Tibial nerve (tissue), 4 donors: ENCODE measurements around the gene ERCC4. TPM values are rescaled to one million over a fixed set of nuclear protein-coding genes. Genes with fewer than 3 reads are reported as not detected.

Source experiments
- DNase-seq, 2 donors: peaks; one replicate each; pipeline ENCODE4 v3.0.0-alpha.2; 2019; ENCODE audit warnings: low spot score in 2 of 2
- H3K27ac ChIP-seq, 4 donors: fragments of 200-600 bp; sonication (generic) in 3 of 4; one replicate each; pipeline ENCODE4 v1.5.1; 2017 to 2019; ENCODE audit warnings: mild to moderate bottlenecking in 1 of 4
- H3K27me3 ChIP-seq, 2 donors: fragments of 200-600 bp; sonication (generic) in 1 of 2; one replicate each; pipeline versions ENCODE4 v1.5.1 to v1.6.0; 2017 to 2019
- H3K36me3 ChIP-seq, 3 donors: fragments of 200-600 bp; sonication (generic); one replicate each; pipeline ENCODE4 v1.5.1; 2018 to 2019
- H3K4me1 ChIP-seq, 4 donors: fragments of 200-600 bp; sonication (generic) in 3 of 4; one replicate each; pipeline ENCODE4 v1.5.1; 2017 to 2019
- H3K4me3 ChIP-seq, 4 donors: fragments of 200-600 bp; sonication (generic) in 3 of 4; one replicate each; pipeline ENCODE4 v1.5.1; 2017 to 2019; ENCODE audit warnings: mild to moderate bottlenecking in 1 of 4, moderate library complexity in 1 of 4
- H3K9me3 ChIP-seq, 4 donors: fragments of 200-600 bp; sonication (generic) in 3 of 4; one replicate each; pipeline ENCODE4 v1.5.1; 2017 to 2019
- CTCF ChIP-seq, 5 experiments: fragments of 200-600 bp in 3 of 5; fragments of 450-650 bp in 2 of 5; sonication (generic) in 3 of 5; IDR thresholded peaks; one replicate each; pipeline ENCODE4 v1.5.1; 2016 to 2019; ENCODE audit warnings: antibody characterized with exemption in 5 of 5, mild to moderate bottlenecking in 3 of 5, moderate library complexity in 2 of 5
- EP300 ChIP-seq, 2 donors: sonication (generic); formaldehyde crosslinking; IDR thresholded peaks; one replicate each; pipeline ENCODE4 v1.6.1; 2017; ENCODE audit warnings: antibody characterized with exemption in 2 of 2, mild to moderate bottlenecking in 1 of 2
- POLR2A ChIP-seq, 2 donors: fragments of 450-650 bp; IDR thresholded peaks; one replicate each; pipeline ENCODE4 v1.6.1; 2017; ENCODE audit warnings: antibody characterized with exemption in 2 of 2, mild to moderate bottlenecking in 2 of 2, moderate library complexity in 2 of 2
- WGBS, 2 donors: methylation state at CpG; one replicate each; pipeline ENCODE4 v1.1.5; 2018; 5-methylcytosine and 5-hydroxymethylcytosine counted together
- total RNA-seq, 4 donors: library from RNA; depleted of rRNA; stranded (reverse); fragments of >200 nt; gene quantifications; one replicate each; pipeline ENCODE4 v1.1.0, GENCODE V29; 2016

Gene ERCC4
- total RNA-seq, 4 donors from 2014 or later, result 7.3 to 8.7 (median 7.9) TPM

DNA sequence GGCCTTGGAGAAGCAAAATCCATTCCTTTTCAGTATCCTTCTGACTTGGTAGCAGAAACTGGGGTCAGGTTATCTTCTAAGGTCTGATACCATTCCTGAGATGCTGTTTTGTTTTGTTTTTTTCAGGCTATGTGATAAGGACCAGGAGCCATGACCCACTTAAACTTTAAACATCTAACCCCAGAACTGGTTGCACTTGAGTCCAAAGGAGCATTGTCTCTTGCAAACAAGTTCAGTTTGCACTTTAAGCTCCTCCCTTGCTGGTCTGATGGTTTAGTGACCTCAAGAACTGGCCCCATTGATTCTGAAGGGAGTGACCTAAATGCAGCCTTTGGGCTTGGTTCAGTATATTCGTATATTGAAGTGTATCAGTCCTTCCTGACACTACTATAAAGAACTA, 75.2 kb downstream of the ERCC4 start:
- Histone ChIP-seq H3K4me3 (no peak overlapping the region), H3K36me3 (no peaks in the 10 kb centered on the region), H3K27ac (no peak overlapping the region), H3K9me3 (no peaks in the 10 kb centered on the region), H3K27me3 (no peaks in the 10 kb centered on the region), H3K4me1 (no peaks in the 10 kb centered on the region)
- 50 to 78% methylated on average over 1 of the region's 1 CpG for WGBS, 2 donors
- no peak for DNase-seq
- TF ChIP-seq POLR2A (IDR thresholded peaks at IDR 0.05), result no peak
- TF ChIP-seq EP300 (IDR thresholded peaks at IDR 0.05), result no peak
- no peak for TF ChIP-seq CTCF (IDR thresholded peaks at IDR 0.05)

DNA sequence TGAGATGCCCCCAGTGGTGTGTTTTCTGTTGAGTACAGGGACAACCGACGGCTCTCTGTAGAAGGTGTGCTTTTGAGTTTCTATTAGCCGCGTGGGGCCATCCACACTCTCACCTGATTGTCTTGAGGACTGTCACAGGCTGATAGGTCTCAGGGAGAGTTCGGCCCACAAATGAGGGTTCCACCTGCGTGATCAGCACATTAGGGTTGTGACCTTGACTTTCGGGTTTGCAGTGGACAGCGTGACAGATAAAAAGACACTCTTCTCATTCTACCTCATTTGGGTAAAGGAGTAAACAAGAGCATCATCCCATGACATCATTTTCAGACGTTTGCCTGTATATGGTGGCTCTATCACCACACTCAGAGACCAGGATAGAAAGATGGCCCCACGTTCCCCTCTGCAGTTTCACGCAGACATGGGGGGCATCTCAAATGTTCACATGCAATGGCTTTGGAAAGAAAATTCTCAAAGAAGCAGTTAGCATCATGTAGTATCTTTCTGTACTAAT, 76.9 kb downstream of the ERCC4 start:
- Histone ChIP-seq H3K36me3 (no peaks in the 10 kb centered on the region), H3K27me3 (no peaks in the 10 kb centered on the region), H3K9me3 (no peaks in the 10 kb centered on the region), H3K4me1 (no peaks in the 10 kb centered on the region), H3K27ac (no peak overlapping the region), H3K4me3 (no peak overlapping the region)
- WGBS, 2 donors, result 71 to 82% methylated on average over 11 of the region's 11 CpGs
- no peak for TF ChIP-seq POLR2A (IDR thresholded peaks at IDR 0.05)
- no peak for TF ChIP-seq CTCF (IDR thresholded peaks at IDR 0.05)
- TF ChIP-seq EP300 (IDR thresholded peaks at IDR 0.05), result no peak
- no peak for DNase-seq

DNA sequence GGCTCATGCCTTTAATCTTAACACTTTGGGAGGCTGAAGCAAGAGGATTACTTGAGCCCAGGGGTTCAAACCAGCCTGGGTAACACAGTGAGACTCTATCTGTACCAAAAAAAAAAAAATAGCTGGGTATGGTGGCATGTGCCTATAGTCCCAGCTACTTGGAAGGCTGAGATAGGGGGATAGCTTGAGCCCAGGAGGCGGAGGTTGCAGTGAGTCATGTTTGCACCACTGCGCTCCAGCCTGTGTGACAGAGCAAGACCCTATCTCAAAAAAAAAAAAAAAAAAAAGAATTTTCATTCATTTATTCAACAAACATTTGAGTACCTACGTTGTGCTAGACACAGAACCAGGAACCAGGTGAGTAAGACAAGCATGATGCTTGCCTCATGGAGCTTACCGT, 77.6 kb downstream of the ERCC4 start:
- H3K4me3 ChIP-seq, result no peak overlapping the region
- H3K9me3 ChIP-seq, result no peaks in the 10 kb centered on the region

DNA sequence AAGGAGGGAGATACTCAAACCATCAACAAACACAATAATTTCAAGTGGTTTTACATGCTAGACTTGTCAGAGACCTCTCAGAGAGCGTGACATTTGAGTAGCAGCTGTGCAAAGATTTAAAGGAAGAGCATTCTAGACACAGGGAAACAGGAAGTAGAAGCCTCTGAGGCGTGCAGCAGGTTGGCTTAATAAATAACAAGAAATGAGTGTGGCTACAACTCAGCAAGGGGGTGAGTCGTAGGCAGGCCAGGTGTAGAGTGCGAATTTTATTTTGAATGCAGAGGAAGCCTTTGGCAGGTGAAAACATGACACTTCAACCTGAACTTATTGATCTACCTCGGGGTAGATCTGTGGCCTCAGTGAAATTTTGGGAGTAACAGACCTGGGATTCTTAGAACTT, 78.0 kb downstream of the ERCC4 start:
- TF ChIP-seq CTCF (IDR thresholded peaks at IDR 0.05) (no peak), POLR2A (IDR thresholded peaks at IDR 0.05) (no peak), EP300 (IDR thresholded peaks at IDR 0.05) (no peak)
- H3K9me3 ChIP-seq, result no peaks in the 10 kb centered on the region
- no peak overlapping the region for H3K4me3 ChIP-seq
- WGBS, 2 donors, result 78% methylated on average over 5 of the region's 5 CpGs
- DNase-seq, result no peak
- no peak overlapping the region for H3K27ac ChIP-seq
- H3K27me3 ChIP-seq, result no peaks in the 10 kb centered on the region
- H3K36me3 ChIP-seq, result no peaks in the 10 kb centered on the region
- peaks cover 0 to 9% (median 2%) of the 10 kb centered on the region in 4 donors for H3K4me1 ChIP-seq

More for the DNA sequence above, 77.6 kb downstream of the ERCC4 start:
- H3K36me3 ChIP-seq, result no peaks in the 10 kb centered on the region
- no peaks in the 10 kb centered on the region for H3K27me3 ChIP-seq
- TF ChIP-seq POLR2A (IDR thresholded peaks at IDR 0.05) (no peak), CTCF (IDR thresholded peaks at IDR 0.05) (no peak), EP300 (IDR thresholded peaks at IDR 0.05) (no peak)
- peaks cover 0 to 5% (median 0%) of the 10 kb centered on the region in 4 donors for H3K4me1 ChIP-seq
- DNase-seq, result no peak
- 85 to 91% methylated on average over 4 of the region's 4 CpGs for WGBS, 2 donors
- no peak overlapping the region for H3K27ac ChIP-seq

GRCh38 chr16:13999071-13999894, 79.3 kb downstream of the ERCC4 start:
- no peaks in the 10 kb centered on the region for H3K9me3 ChIP-seq
- no peak overlapping the region for H3K27ac ChIP-seq
- TF ChIP-seq CTCF (IDR thresholded peaks at IDR 0.05) (no peak), EP300 (IDR thresholded peaks at IDR 0.05) (no peak), POLR2A (IDR thresholded peaks at IDR 0.05) (no peak)
- H3K36me3 ChIP-seq, result no peaks in the 10 kb centered on the region
- WGBS, 2 donors, result 87 to 88% methylated on average over 10 of the region's 10 CpGs
- no peaks in the 10 kb centered on the region for H3K27me3 ChIP-seq
- H3K4me1 ChIP-seq, result peaks cover 0 to 15% (median 2%) of the 10 kb centered on the region in 4 donors
- DNase-seq, result no peak
- no peak overlapping the region for H3K4me3 ChIP-seq
